SK-N-SH (cell line): Measurements from ENCODE around the gene NRTN. TPM values are rescaled to one million over a fixed set of nuclear protein-coding genes. Genes with fewer than 3 reads are reported as not detected.
A peak's percentile ranks its signal among the peaks of the same experiment; 100 is the strongest.

Experiments used
- CTCF ChIA-PET: fragments of 300-600, 350-600 bp; formaldehyde crosslinking; extraction: SDS; loops from one replicate; lab custom pipeline; 2021; lab: Yijun Ruan, JAX
- POLR2A ChIA-PET: fragments of 350-600 bp; sonication (Branson Sonifier 250); formaldehyde crosslinking; extraction: SDS; loops from one replicate; lab custom pipeline; 2020; ENCODE audit warnings: antibody characterized with exemption, inconsistent platforms; lab: Yijun Ruan, JAX
- DNase-seq: peaks from one replicate; pipeline ENCODE4 v3.0.0; 2012
- H2AFZ ChIP-seq: fragments of 200-600 bp; sonication (generic); 2 replicates; pipeline ENCODE4 v1.8.1; 2016; ENCODE audit warnings: antibody characterized with exemption, mild to moderate bottlenecking, low read depth
- H3F3A ChIP-seq: fragments of 200-600 bp; sonication (generic); replicated peaks from 2 replicates; pipeline ENCODE3; 2016; ENCODE audit warnings: antibody characterized with exemption, mild to moderate bottlenecking; ENCODE audit not compliant: insufficient read depth
- H3K27ac ChIP-seq, 2 experiments: fragments of 200-500 bp in 1 of 2; fragments of 200-600 bp in 1 of 2; sonication (Bioruptor generic) in 1 of 2; sonication (generic), shearing (Covaris generic) in 1 of 2; 2 replicates each; pipeline versions ENCODE4 v1.5.1 to v1.6.1; 2014 to 2016; ENCODE audit warnings: low read depth in 2 of 2, inconsistent platforms in 1 of 2, low read length in 1 of 2, mild to moderate bottlenecking in 1 of 2, mixed read lengths in 1 of 2
- H3K27me3 ChIP-seq: fragments of 200-600 bp; sonication (generic), shearing (Covaris generic); 2 replicates; pipeline ENCODE4 v1.6.1; 2016; ENCODE audit warnings: mixed run types; ENCODE audit not compliant: insufficient read depth
- H3K36me3 ChIP-seq, 2 experiments: fragments of 200-500 bp in 1 of 2; fragments of 200-600 bp in 1 of 2; sonication (Bioruptor generic) in 1 of 2; sonication (generic) in 1 of 2; replicated peaks in 1 of 2; 2 replicates each; pipeline versions ENCODE3 to v1.5.1; 2014 to 2016; ENCODE audit warnings: low read length in 1 of 2, mild to moderate bottlenecking in 1 of 2; ENCODE audit not compliant: insufficient read depth in 2 of 2, control insufficient read depth in 1 of 2
- H3K4me1 ChIP-seq, 2 experiments: fragments of 200-500 bp in 1 of 2; fragments of 200-600 bp in 1 of 2; sonication (Bioruptor generic) in 1 of 2; sonication (generic), shearing (Covaris generic) in 1 of 2; 2 replicates each; pipeline versions ENCODE4 v1.5.1 to v1.6.1; 2014 to 2016; ENCODE audit warnings: low read depth in 1 of 2, low read length in 1 of 2, mixed run types in 1 of 2; ENCODE audit not compliant: insufficient read depth in 2 of 2, control insufficient read depth in 1 of 2
- H3K4me2 ChIP-seq: fragments of 200-600 bp; sonication (generic), shearing (Covaris generic); 2 replicates; pipeline ENCODE4 v1.6.1; 2017; ENCODE audit warnings: mixed run types
- H3K4me3 ChIP-seq, 2 experiments: fragments of 200-500 bp in 1 of 2; fragments of 200-600 bp in 1 of 2; sonication (Bioruptor generic) in 1 of 2; sonication (generic), shearing (Covaris generic) in 1 of 2; 2 replicates each; pipeline versions ENCODE4 v1.5.1 to v1.8.1; 2014 to 2016; ENCODE audit warnings: low read depth in 2 of 2, inconsistent platforms in 1 of 2, low read length in 1 of 2, mild to moderate bottlenecking in 1 of 2, mixed read lengths in 1 of 2, moderate library complexity in 1 of 2
- H3K79me2 ChIP-seq: fragments of 200-600 bp; sonication (generic); 2 replicates; pipeline ENCODE4 v1.8.1; 2017; ENCODE audit warnings: mild to moderate bottlenecking; ENCODE audit not compliant: insufficient read depth
- H3K9ac ChIP-seq: fragments of 200-600 bp; sonication (generic); 2 replicates; pipeline ENCODE4 v1.6.1; 2017; ENCODE audit warnings: mixed run types
- H3K9me2 ChIP-seq: fragments of 200-600 bp; sonication (generic); 2 replicates; pipeline ENCODE4 v1.6.1; 2017; ENCODE audit warnings: mixed run types
- H3K9me3 ChIP-seq: fragments of 200-600 bp; sonication (generic); 2 replicates; pipeline ENCODE4 v1.6.1; 2017; ENCODE audit warnings: mixed run types, mild to moderate bottlenecking, moderate library complexity
- H4K20me1 ChIP-seq: fragments of 200-600 bp; sonication (generic); 2 replicates; pipeline ENCODE4 v1.6.1; 2017; ENCODE audit warnings: mild to moderate bottlenecking, mixed run types; ENCODE audit not compliant: insufficient read depth
- CTCF ChIP-seq: fragments of 200-600 bp; sonication (generic); IDR thresholded peaks from 2 replicates; pipeline ENCODE4 v1.6.1; 2017; ENCODE audit warnings: antibody characterized with exemption, mild to moderate bottlenecking, moderate library complexity
- EP300 ChIP-seq, 2 experiments: IDR thresholded peaks; 2 replicates each; pipeline versions ENCODE4 v1.4.0 to v1.6.1; 2012; ENCODE audit warnings: borderline replicate concordance in 1 of 2, low read depth in 1 of 2, low read length in 1 of 2
- EZH2phosphoT487 ChIP-seq: fragments of 200-600 bp; sonication (generic); IDR thresholded peaks from 2 replicates; pipeline ENCODE4 v1.6.1; 2017; ENCODE audit warnings: low read depth, mixed run types, mild to moderate bottlenecking, antibody characterized with exemption, moderate library complexity, borderline replicate concordance
- FOXJ3 ChIP-seq: sonication (generic); formaldehyde crosslinking; IDR thresholded peaks from 2 replicates; pipeline ENCODE4 v1.5.1; 2020; ENCODE audit warnings: mild to moderate bottlenecking, missing genetic modification reagents
- MEF2A ChIP-seq: IDR thresholded peaks from 2 replicates; pipeline ENCODE4 v1.4.0; 2012; ENCODE audit warnings: low read depth, borderline replicate concordance
- MXI1 ChIP-seq: IDR thresholded peaks from 2 replicates; pipeline ENCODE4 v1.6.1; 2012; ENCODE audit warnings: mild to moderate bottlenecking, low read depth, low read length, improper control_type of control experiment
- NFIC ChIP-seq: IDR thresholded peaks from 2 replicates; pipeline ENCODE4 v1.4.0; 2012; ENCODE audit warnings: borderline replicate concordance
- PBX3 ChIP-seq: IDR thresholded peaks from 2 replicates; pipeline ENCODE4; 2012
- POLR2AphosphoS5 ChIP-seq: IDR thresholded peaks from 2 replicates; pipeline ENCODE4 v1.6.1; 2012; ENCODE audit warnings: low read depth, low read length
- RAD21 ChIP-seq: IDR thresholded peaks from 2 replicates; pipeline ENCODE4 v1.6.1; 2012; ENCODE audit warnings: mild to moderate bottlenecking, low read length
- REST ChIP-seq: IDR thresholded peaks from 2 replicates; pipeline ENCODE4 v1.6.1; 2012; ENCODE audit warnings: mild to moderate bottlenecking, low read depth, low read length, moderate library complexity
- RXRA ChIP-seq: IDR thresholded peaks from 2 replicates; pipeline ENCODE4 v1.4.0; 2012; ENCODE audit warnings: low read depth, mild to moderate bottlenecking, borderline replicate concordance
- TCF12 ChIP-seq: IDR thresholded peaks from 2 replicates; pipeline ENCODE4 v1.4.0; 2012
- TEAD4 ChIP-seq: IDR thresholded peaks from 2 replicates; pipeline ENCODE4 v1.4.0; 2012; ENCODE audit warnings: mild to moderate bottlenecking, borderline replicate concordance; ENCODE audit not compliant: insufficient read depth
- ZBTB33 ChIP-seq: IDR thresholded peaks from 2 replicates; pipeline ENCODE4 v1.4.0; 2012; ENCODE audit warnings: low read depth, borderline replicate concordance
- WGBS: methylation state at CpG from one replicate; pipeline ENCODE4 v1.1.6; 2017; ENCODE audit warnings: low lambda C conversion rate; 5-methylcytosine and 5-hydroxymethylcytosine counted together
- polyA plus RNA-seq, 3 experiments: library from polyadenylated mRNA; depleted of rRNA; stranded (reverse); fragments of >200 nt; gene quantifications; 2 replicates each; pipeline ENCODE4 v1.2.3, GENCODE V29; 2012

The NRTN gene
- polyA plus RNA-seq, 1 of the 3 experiments (the other 2 are of a cell fraction): 0.99 TPM

- ChIA-PET POLR2A (interaction anchor here (0.6 to 2.8 kb wide), 21 partner anchors 12 to 404 kb away, joined by 3 to 15 read pairs (median 4); partner anchors contain the start of genes NDUFA11, NRTN and RANBP3), CTCF (interaction anchor here (0.7 to 3.6 kb wide), 12 partner anchors 11 to 194 kb away, joined by 3 to 31 read pairs (median 6); partner anchors contain the start of genes FUT6, NDUFA11 and NRTN)
- peak; percentile 89 for DNase-seq
- Histone ChIP-seq H4K20me1 (no peaks in the 10 kb centered on the region), H3F3A (no peaks in the 10 kb centered on the region), H3K4me1 (peaks cover 0 to 28% of the 10 kb centered on the region in 2 experiments; a peak in 1 of 4 replicates), H3K9me2 (no peaks in the 10 kb centered on the region), H3K27ac (peak overlapping the region; percentile 64 to 96), H3K27me3 (no peaks in the 10 kb centered on the region), H3K4me2 (peak overlapping the region; percentile 94), H2AFZ (peak overlapping the region; percentile 85), H3K4me3 (peak overlapping the region; percentile 63 to 67), H3K9ac (peak overlapping the region; percentile 70), H3K79me2 (no peaks in the 10 kb centered on the region), H3K36me3 (no peaks in the 10 kb centered on the region), H3K9me3 (no peaks in the 10 kb centered on the region)
- TF ChIP-seq NFIC (no peak), REST (no peak), MEF2A (no peak), PBX3 (peak; percentile 27; the same call in 1 of the 2 replicates), TEAD4 (no peak), RXRA (no peak), ZBTB33 (no peak), POLR2AphosphoS5 (0 out of 2 replicates have a peak, but pooled peaks have one; percentile 28), EZH2phosphoT487 (no peak), RAD21 (no peak), FOXJ3 (no peak), MXI1 (no peak; the same call in 1 of the 2 replicates), EP300 (IDR thresholded peaks at IDR 0.05; ENCODE audit: borderline replicate concordance in 1 of 2, low read depth in 1 of 2, low read length in 1 of 2) (no peak), TCF12 (no peak; the same call in 1 of the 2 replicates), CTCF (no peak)
- WGBS: 61% methylated on average over 10 of the region's 47 CpGs
Measured at GRCh38 chr19:5828661-5829566, 24.0 kb downstream of the NRTN start.
